Stromal cell of bone marrow (primary cell): ENCODE measurements around the gene ZNF586.
A peak's percentile ranks its signal among the peaks of the same experiment; 100 is the strongest.
"Not testable (repeated sequence)": the region's sequence is repeated elsewhere in the genome, so short reads cannot be mapped to it uniquely, and the experiment has no call there.

Experiments
- DNase-seq: peaks from one replicate; pipeline ENCODE4 v3.0.0-alpha.2; 2012; ENCODE audit warnings: low read depth

Gene ZNF586

GRCh38 chr19:57769345-57770131, at the start of gene ZNF586:
TSS of gene ZNF586 (plus strand) at chr19:57769676. CDS start at chr19:57769843, 167 bp downstream.
- DNase-seq = peak; percentile 88

- no peak for DNase-seq
Observed at GRCh38 chr19:57719901-57720519, 49.5 kb upstream of the ZNF586 start.

GRCh38 chr19:57720878-57721277, 48.6 kb upstream of the ZNF586 start:
- DNase-seq = no peak

- DNase-seq = not testable (repeated sequence)
Observed at GRCh38 chr19:57738320-57738719, 31.2 kb upstream of the ZNF586 start.

GRCh38 chr19:57738770-57739169, 30.7 kb upstream of the ZNF586 start:
- not testable (repeated sequence) for DNase-seq

- peak; percentile 91 for DNase-seq
Observed at GRCh38 chr19:57746580-57747471, 22.6 kb upstream of the ZNF586 start, which contains the start of gene ZNF776. TSS of gene ZNF776 (plus strand) at chr19:57746815. CDS start at chr19:57747059, 244 bp downstream.

GRCh38 chr19:57747472-57747807, 22.0 kb upstream of the ZNF586 start:
- no peak for DNase-seq

- no peak for DNase-seq
Observed at GRCh38 chr19:57748029-57748428, 21.4 kb upstream of the ZNF586 start.

- DNase-seq = no peak
Observed at GRCh38 chr19:57754091-57754673, 15.3 kb upstream of the ZNF586 start.

GRCh38 chr19:57755031-57755430, 14.4 kb upstream of the ZNF586 start:
- DNase-seq = no peak

- no peak for DNase-seq
Observed at GRCh38 chr19:57757941-57758340, 11.5 kb upstream of the ZNF586 start.

GRCh38 chr19:57759096-57759495, 10.4 kb upstream of the ZNF586 start:
- DNase-seq = no peak

- DNase-seq = no peak
Observed at GRCh38 chr19:57771417-57771816, 1.9 kb downstream of the ZNF586 start.

- DNase-seq = no peak
Observed at GRCh38 chr19:57773488-57773887, 4.0 kb downstream of the ZNF586 start.

- no peak for DNase-seq
Observed at GRCh38 chr19:57776764-57777296, 7.4 kb downstream of the ZNF586 start.

- no peak for DNase-seq
Observed at GRCh38 chr19:57778336-57778735, 8.9 kb downstream of the ZNF586 start.

- DNase-seq = no peak
Observed at GRCh38 chr19:57779220-57779845, 9.9 kb downstream of the ZNF586 start.

GRCh38 chr19:57786286-57786685, 16.8 kb downstream of the ZNF586 start:
- DNase-seq = no peak

GRCh38 chr19:57786906-57787305, 17.4 kb downstream of the ZNF586 start:
- DNase-seq = no peak

- no peak for DNase-seq
Observed at GRCh38 chr19:57788114-57788692, 18.7 kb downstream of the ZNF586 start.

GRCh38 chr19:57789288-57789687, 19.8 kb downstream of the ZNF586 start:
- DNase-seq = no peak
